Endodermal cell (in vitro differentiated cells): ENCODE measurements around the gene PCNT. TPM values are rescaled to one million over a fixed set of nuclear protein-coding genes. Genes with fewer than 3 reads are reported as not detected.

ENCODE experiments used
- DNase-seq: peaks from one replicate; pipeline ENCODE4 v3.0.0-alpha.2; 2017
- H3K27ac ChIP-seq: 2 replicates; pipeline ENCODE4 v1.5.1; 2013; ENCODE audit warnings: mild to moderate bottlenecking, low read depth, low read length, moderate library complexity
- H3K27me3 ChIP-seq: 2 replicates; pipeline ENCODE4 v1.6.1; 2013; ENCODE audit warnings: mild to moderate bottlenecking, low read length, moderate library complexity; ENCODE audit not compliant: insufficient read depth, control insufficient read depth, poor library complexity, severe bottlenecking
- H3K36me3 ChIP-seq: 2 replicates; pipeline ENCODE4 v1.7.0; 2013; ENCODE audit warnings: mild to moderate bottlenecking, low read length, moderate library complexity; ENCODE audit not compliant: control insufficient read depth, insufficient read depth
- H3K4me1 ChIP-seq: one replicate; pipeline ENCODE4 v1.7.0; 2013; ENCODE audit warnings: low read length; ENCODE audit not compliant: control insufficient read depth, insufficient read depth
- H3K4me3 ChIP-seq: 2 replicates; pipeline ENCODE4 v1.5.1; 2013; ENCODE audit warnings: mild to moderate bottlenecking, low read length, moderate library complexity
- H3K9ac ChIP-seq: 2 replicates; pipeline ENCODE4 v1.6.1; 2013; ENCODE audit warnings: mild to moderate bottlenecking, low read length, moderate library complexity; ENCODE audit not compliant: poor library complexity, severe bottlenecking; ENCODE audit errors: extremely low read depth
- H3K9me3 ChIP-seq: 2 replicates; pipeline ENCODE4 v1.6.1; 2013; ENCODE audit warnings: mild to moderate bottlenecking, low read length, moderate library complexity; ENCODE audit not compliant: control insufficient read depth
- H3K27ac Mint-ChIP-seq: 2 replicates; pipeline ENCODE4 v1.8.0; 2020; ENCODE audit warnings: mixed read lengths
- H3K27me3 Mint-ChIP-seq: 2 replicates; pipeline ENCODE4 v1.8.0; 2021; ENCODE audit warnings: mild to moderate bottlenecking, mixed read lengths; ENCODE audit not compliant: insufficient read depth
- H3K36me3 Mint-ChIP-seq: 2 replicates; pipeline ENCODE4 v1.8.0; 2020; ENCODE audit warnings: low read depth, mixed read lengths
- H3K4me1 Mint-ChIP-seq: 2 replicates; pipeline ENCODE4 v1.8.0; 2020; ENCODE audit warnings: mixed read lengths
- H3K4me3 Mint-ChIP-seq: 2 replicates; pipeline ENCODE4 v1.8.0; 2020; ENCODE audit warnings: mild to moderate bottlenecking, moderate library complexity, mixed read lengths
- H3K9me3 Mint-ChIP-seq: 2 replicates; pipeline ENCODE4 v1.8.0; 2020; ENCODE audit warnings: mild to moderate bottlenecking, mixed read lengths
- WGBS, 2 experiments: methylation state at CpG; one replicate each; pipeline versions ENCODE4 v1.1.5 to v1.1.7; 2013; ENCODE audit warnings: missing lambda C conversion rate in 2 of 2, mixed read lengths in 1 of 2; ENCODE audit not compliant: insufficient coverage in 1 of 2, insufficient read length in 1 of 2; 5-methylcytosine and 5-hydroxymethylcytosine counted together
- long read RNA-seq, 4 experiments: library from polyadenylated mRNA in 2 of 4; library from RNA in 1 of 4; library from capped mRNA in 1 of 4; stranded (forward) in 3 of 4; unstranded in 1 of 4; transcript quantifications; one replicate each; pipeline ENCODE4 v2.0.0, GENCODE V29; 2020 to 2021; ENCODE audit warnings: inconsistent platforms in 1 of 4
- polyA plus RNA-seq, 2 experiments: library from polyadenylated mRNA; stranded (reverse); fragments of 50-300 nt; gene quantifications; one replicate each; pipeline ENCODE4 v1.2.3, GENCODE V29; 2013
- total RNA-seq, 2 donors: library from RNA; stranded (reverse); fragmentation: NEBNext Ultra II Directional in 1 of 2; extraction: Animal tissue kit (Norgen Biotek cat#: 25700) in 1 of 2; gene quantifications; 2 replicates in 1 of 2; 3 replicates in 1 of 2; pipeline ENCODE4 v1.2.1, GENCODE V29; 2021
- TF ChIP-seq, protein P1 (sequence below): fragments of 200-600 bp; sonication (generic); conservative IDR thresholded peaks from 2 replicates; pipeline ENCODE4 v1.5.0; 2021; ENCODE audit warnings: antibody characterized with exemption, mild to moderate bottlenecking

PCNT gene
- 10 to 100 TPM; 40.1 to 40.7 TPM for total RNA-seq
- 32.9 TPM for polyA plus RNA-seq (2013, experiment 1 of 2)
- polyA plus RNA-seq (2013, experiment 2 of 2): 28.4 TPM
- long read RNA-seq, experiment 1, partial matches to known transcripts: 7 of 11 reads
- long read RNA-seq, experiment 1, other reads (novel, unspliced or antisense): 4 of 11 reads
- long read RNA-seq, experiment 2, full-length matches to known transcripts: 1 of 22 reads
- long read RNA-seq, experiment 2, partial matches to known transcripts: 14 of 22 reads
- long read RNA-seq, experiment 2, other reads (novel, unspliced or antisense): 7 of 22 reads
- long read RNA-seq, experiment 3, partial matches to known transcripts: 96 of 117 reads
- long read RNA-seq, experiment 3, other reads (novel, unspliced or antisense): 21 of 117 reads
- long read RNA-seq, experiment 4, partial matches to known transcripts: 1 of 1 reads
- long read RNA-seq, experiment 4, other reads (novel, unspliced or antisense): 0 of 1 reads

- Histone ChIP-seq H3K9ac (peak within 1 kb of the TSS; percentile 92), H3K36me3 (peaks cover 17% of the 10 kb centered on the region), H3K4me1 (no peaks in the 10 kb centered on the region), H3K9me3 (no peaks in the 10 kb centered on the region), H3K27me3 (no peaks in the 10 kb centered on the region), H3K27ac (peak within 1 kb of the TSS; percentile 94), H3K4me3 (peak within 1 kb of the TSS; percentile 96)
- H3K27ac Mint-ChIP-seq: peak within 1 kb of the TSS; percentile 98
- peaks cover 30% of the 10 kb centered on the region for H3K4me1 Mint-ChIP-seq
- TF ChIP-seq, protein P1, sequence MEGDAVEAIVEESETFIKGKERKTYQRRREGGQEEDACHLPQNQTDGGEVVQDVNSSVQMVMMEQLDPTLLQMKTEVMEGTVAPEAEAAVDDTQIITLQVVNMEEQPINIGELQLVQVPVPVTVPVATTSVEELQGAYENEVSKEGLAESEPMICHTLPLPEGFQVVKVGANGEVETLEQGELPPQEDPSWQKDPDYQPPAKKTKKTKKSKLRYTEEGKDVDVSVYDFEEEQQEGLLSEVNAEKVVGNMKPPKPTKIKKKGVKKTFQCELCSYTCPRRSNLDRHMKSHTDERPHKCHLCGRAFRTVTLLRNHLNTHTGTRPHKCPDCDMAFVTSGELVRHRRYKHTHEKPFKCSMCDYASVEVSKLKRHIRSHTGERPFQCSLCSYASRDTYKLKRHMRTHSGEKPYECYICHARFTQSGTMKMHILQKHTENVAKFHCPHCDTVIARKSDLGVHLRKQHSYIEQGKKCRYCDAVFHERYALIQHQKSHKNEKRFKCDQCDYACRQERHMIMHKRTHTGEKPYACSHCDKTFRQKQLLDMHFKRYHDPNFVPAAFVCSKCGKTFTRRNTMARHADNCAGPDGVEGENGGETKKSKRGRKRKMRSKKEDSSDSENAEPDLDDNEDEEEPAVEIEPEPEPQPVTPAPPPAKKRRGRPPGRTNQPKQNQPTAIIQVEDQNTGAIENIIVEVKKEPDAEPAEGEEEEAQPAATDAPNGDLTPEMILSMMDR: no peak
- DNase-seq: peak; percentile 98
- H3K9me3 Mint-ChIP-seq: no peaks in the 10 kb centered on the region
- H3K36me3 Mint-ChIP-seq: peaks cover 30% of the 10 kb centered on the region
- 0 to 1% methylated on average over 21 to 76 of the region's 76 CpGs for WGBS, 2 experiments
- H3K27me3 Mint-ChIP-seq: no peaks in the 10 kb centered on the region
- H3K4me3 Mint-ChIP-seq: peak within 1 kb of the TSS; percentile 95
Measured at GRCh38 chr21:46323710-46324389, at the start of gene PCNT, which contains the start of gene C21orf58. PCNT (plus strand) TSS chr21:46324156; CDS start chr21:46324229, 73 bp downstream. C21orf58 (minus strand) TSS chr21:46323870; CDS start chr21:46322738, 1,132 bp downstream.

GRCh38 chr21:46274797-46275390 is 49.1 kb upstream of the PCNT start:
- Mint-ChIP-seq H3K4me3 (no peak overlapping the region), H3K27ac (peak overlapping the region; percentile 48), H3K9me3 (no peaks in the 10 kb centered on the region), H3K36me3 (peaks cover 75% of the 10 kb centered on the region), H3K27me3 (no peaks in the 10 kb centered on the region), H3K4me1 (no peaks in the 10 kb centered on the region)
- no peak overlapping the region for H3K27ac ChIP-seq
- 96 to 97% methylated on average over 7 to 11 of the region's 11 CpGs for WGBS, 2 experiments
- H3K9me3 ChIP-seq: no peaks in the 10 kb centered on the region
- no peaks in the 10 kb centered on the region for H3K27me3 ChIP-seq
- H3K36me3 ChIP-seq: peaks cover 83% of the 10 kb centered on the region
- TF ChIP-seq, protein P1: no peak
- H3K4me1 ChIP-seq: no peaks in the 10 kb centered on the region
- DNase-seq: no peak
- no peak overlapping the region for H3K4me3 ChIP-seq
- H3K9ac ChIP-seq: no peak overlapping the region

- Mint-ChIP-seq H3K4me1 (peaks cover 24% of the 10 kb centered on the region), H3K9me3 (no peaks in the 10 kb centered on the region), H3K27ac (peak overlapping the region; percentile 2), H3K27me3 (no peaks in the 10 kb centered on the region), H3K36me3 (peaks cover 46% of the 10 kb centered on the region), H3K4me3 (peak overlapping the region; percentile 42)
- H3K36me3 ChIP-seq: peaks cover 53% of the 10 kb centered on the region
- no peaks in the 10 kb centered on the region for H3K27me3 ChIP-seq
- no peak for DNase-seq
- no peak overlapping the region for H3K9ac ChIP-seq
- H3K27ac ChIP-seq: no peak overlapping the region
- peaks cover 5% of the 10 kb centered on the region for H3K9me3 ChIP-seq
- 95 to 99% methylated on average over 15 of the region's 15 CpGs for WGBS, 2 experiments
- peak overlapping the region; percentile 85 for H3K4me3 ChIP-seq
- TF ChIP-seq, protein P1: no peak
- H3K4me1 ChIP-seq: no peaks in the 10 kb centered on the region
Measured at GRCh38 chr21:46284077-46284644, 39.8 kb upstream of the PCNT start.
